Suprapubic skin (tissue), 4 donors: ENCODE data around the gene CTH. TPM values are rescaled to one million over a fixed set of nuclear protein-coding genes. Genes with fewer than 3 reads are reported as not detected.
"Not testable (repeated sequence)": the region's sequence is repeated elsewhere in the genome, so short reads cannot be mapped to it uniquely, and the experiment has no call there.

Source experiments
- DNase-seq, 2 donors: peaks; one replicate each; pipeline ENCODE4 v3.0.0-alpha.2; 2019; ENCODE audit warnings: low spot score in 2 of 2
- H3K27ac ChIP-seq: fragments of 200-600 bp; sonication (generic); one replicate; pipeline ENCODE4 v1.5.1; 2019
- H3K27me3 ChIP-seq: fragments of 200-600 bp; sonication (generic); one replicate; pipeline ENCODE4 v1.5.1; 2019
- H3K36me3 ChIP-seq: fragments of 200-600 bp; sonication (generic); one replicate; pipeline ENCODE4 v1.5.1; 2019
- H3K4me1 ChIP-seq: fragments of 200-600 bp; sonication (generic); one replicate; pipeline ENCODE4 v1.5.1; 2019
- H3K4me3 ChIP-seq: fragments of 200-600 bp; sonication (generic); one replicate; pipeline ENCODE4 v1.5.1; 2019; ENCODE audit warnings: mild to moderate bottlenecking
- H3K9me3 ChIP-seq: fragments of 200-600 bp; sonication (generic); one replicate; pipeline ENCODE4 v1.5.1; 2019
- EP300 ChIP-seq: sonication (generic); formaldehyde crosslinking; IDR thresholded peaks from one replicate; pipeline ENCODE4 v1.6.1; 2017; ENCODE audit warnings: antibody characterized with exemption
- POLR2A ChIP-seq, 2 donors: fragments of 450-650 bp; IDR thresholded peaks; one replicate each; pipeline ENCODE4 v1.6.1; 2017; ENCODE audit warnings: antibody characterized with exemption in 2 of 2, mild to moderate bottlenecking in 2 of 2, moderate library complexity in 2 of 2
- POLR2AphosphoS5 ChIP-seq, 3 donors: sonication (generic); formaldehyde crosslinking; IDR thresholded peaks; one replicate each; pipeline ENCODE4 v1.6.1; 2017; ENCODE audit warnings: antibody characterized with exemption in 3 of 3
- whole genome bisulfite sequencing: methylation state at CpG from one replicate; pipeline ENCODE4 v1.1.5; 2018; 5-methylcytosine and 5-hydroxymethylcytosine counted together
- total RNA-seq, 4 donors: library from RNA; depleted of rRNA; stranded (reverse); fragments of >200 nt; gene quantifications; one replicate each; pipeline ENCODE4 v1.1.0, GENCODE V29; 2016
- TF ChIP-seq, protein P1 (sequence below), 2 donors: fragments of 200-600 bp in 1 of 2; fragments of 450-650 bp in 1 of 2; sonication (generic) in 1 of 2; IDR thresholded peaks; one replicate each; pipeline ENCODE4 v1.5.1; 2016 to 2019; ENCODE audit warnings: antibody characterized with exemption in 2 of 2, mild to moderate bottlenecking in 1 of 2, moderate library complexity in 1 of 2

CTH gene
- total RNA-seq, 4 donors from 2014 or later = 0.89 to 3.9 (median 2.2) TPM

DNA sequence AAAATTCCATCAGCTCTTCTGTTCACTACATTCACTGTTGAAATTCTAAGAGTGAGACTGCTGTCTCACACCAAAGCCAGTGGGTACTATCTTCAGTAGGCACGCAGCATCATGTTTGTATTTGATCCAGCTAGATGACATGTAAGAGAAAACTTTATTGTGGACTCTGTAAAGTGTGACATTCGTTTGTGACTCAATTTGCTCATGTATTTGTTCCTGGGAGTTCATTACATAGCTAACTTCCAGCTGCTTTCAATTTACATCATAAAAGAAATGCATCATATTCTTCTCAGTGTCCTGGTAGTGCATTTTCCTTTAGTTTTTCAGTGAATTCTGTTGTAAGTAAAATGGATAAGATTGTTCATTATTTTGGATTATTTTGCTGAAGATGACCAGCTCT lies 31.4 kb downstream of the CTH start:
- no peaks in the 10 kb centered on the region for H3K27me3 ChIP-seq
- peaks cover 4% of the 10 kb centered on the region for H3K4me1 ChIP-seq
- DNase-seq = no peak
- no peak overlapping the region for H3K4me3 ChIP-seq
- 64% methylated on average over 2 of the region's 2 CpGs for WGBS
- no peak overlapping the region for H3K27ac ChIP-seq
- no peaks in the 10 kb centered on the region for H3K9me3 ChIP-seq
- H3K36me3 ChIP-seq = peaks cover 3% of the 10 kb centered on the region
- TF ChIP-seq, protein P1, sequence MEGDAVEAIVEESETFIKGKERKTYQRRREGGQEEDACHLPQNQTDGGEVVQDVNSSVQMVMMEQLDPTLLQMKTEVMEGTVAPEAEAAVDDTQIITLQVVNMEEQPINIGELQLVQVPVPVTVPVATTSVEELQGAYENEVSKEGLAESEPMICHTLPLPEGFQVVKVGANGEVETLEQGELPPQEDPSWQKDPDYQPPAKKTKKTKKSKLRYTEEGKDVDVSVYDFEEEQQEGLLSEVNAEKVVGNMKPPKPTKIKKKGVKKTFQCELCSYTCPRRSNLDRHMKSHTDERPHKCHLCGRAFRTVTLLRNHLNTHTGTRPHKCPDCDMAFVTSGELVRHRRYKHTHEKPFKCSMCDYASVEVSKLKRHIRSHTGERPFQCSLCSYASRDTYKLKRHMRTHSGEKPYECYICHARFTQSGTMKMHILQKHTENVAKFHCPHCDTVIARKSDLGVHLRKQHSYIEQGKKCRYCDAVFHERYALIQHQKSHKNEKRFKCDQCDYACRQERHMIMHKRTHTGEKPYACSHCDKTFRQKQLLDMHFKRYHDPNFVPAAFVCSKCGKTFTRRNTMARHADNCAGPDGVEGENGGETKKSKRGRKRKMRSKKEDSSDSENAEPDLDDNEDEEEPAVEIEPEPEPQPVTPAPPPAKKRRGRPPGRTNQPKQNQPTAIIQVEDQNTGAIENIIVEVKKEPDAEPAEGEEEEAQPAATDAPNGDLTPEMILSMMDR (IDR thresholded peaks at IDR 0.05) = no peak
- TF ChIP-seq EP300 (no peak), POLR2AphosphoS5 (IDR thresholded peaks at IDR 0.05) (no peak), POLR2A (IDR thresholded peaks at IDR 0.05) (no peak)

DNA sequence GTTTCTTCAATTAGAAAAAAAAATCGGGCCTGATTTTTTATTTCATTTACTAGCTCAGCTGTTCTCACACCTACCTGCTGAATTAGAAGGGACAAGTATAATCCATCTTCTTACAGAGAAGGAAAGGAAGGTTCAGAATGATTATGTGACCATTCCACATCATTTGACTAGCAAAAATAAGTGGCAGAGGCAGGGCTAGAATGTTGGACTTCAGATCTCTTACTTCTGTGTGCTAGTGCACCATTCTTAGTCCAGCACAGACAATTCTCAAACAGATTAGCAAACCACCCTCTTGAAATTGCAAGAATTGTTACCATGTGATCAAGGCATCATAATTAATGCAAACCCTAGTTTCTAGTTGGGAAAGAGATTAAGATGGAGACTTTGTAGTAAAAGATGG lies 32.7 kb downstream of the CTH start:
- 51% methylated on average over 1 of the region's 1 CpG for WGBS
- H3K27ac ChIP-seq = no peak overlapping the region
- H3K4me1 ChIP-seq = peaks cover 4% of the 10 kb centered on the region
- no peaks in the 10 kb centered on the region for H3K27me3 ChIP-seq
- no peak for DNase-seq
- peaks cover 3% of the 10 kb centered on the region for H3K36me3 ChIP-seq
- TF ChIP-seq, protein P1 (IDR thresholded peaks at IDR 0.05) = no peak
- no peak for TF ChIP-seq EP300
- TF ChIP-seq POLR2A (IDR thresholded peaks at IDR 0.05) = no peak
- no peak for TF ChIP-seq POLR2AphosphoS5 (IDR thresholded peaks at IDR 0.05)
- H3K4me3 ChIP-seq = no peak overlapping the region
- H3K9me3 ChIP-seq = no peaks in the 10 kb centered on the region

DNA sequence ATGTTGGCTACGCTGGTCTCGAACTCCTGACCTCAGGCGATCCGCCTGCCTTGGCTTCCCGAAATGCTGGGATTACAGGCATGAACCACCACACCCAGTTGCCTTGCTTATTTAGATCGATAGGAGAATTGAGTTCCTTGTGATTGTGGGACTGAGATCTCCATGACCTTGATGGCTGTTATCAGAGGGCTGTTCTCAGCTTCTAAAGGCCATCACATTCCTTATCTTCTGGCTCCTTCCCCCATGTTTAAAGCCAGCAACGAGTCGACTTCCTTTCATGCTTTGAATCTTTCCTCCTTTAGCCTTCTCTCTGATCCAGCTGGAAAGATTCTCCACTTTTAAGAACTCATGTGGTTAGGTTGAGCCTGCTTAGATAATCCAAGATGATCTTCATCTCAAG lies 38.0 kb downstream of the CTH start:
- no peaks in the 10 kb centered on the region for H3K36me3 ChIP-seq
- no peak for DNase-seq
- 92% methylated on average over 8 of the region's 8 CpGs for WGBS
- no peaks in the 10 kb centered on the region for H3K27me3 ChIP-seq
- no peaks in the 10 kb centered on the region for H3K9me3 ChIP-seq
- no peak for TF ChIP-seq EP300
- TF ChIP-seq, protein P1 (IDR thresholded peaks at IDR 0.05) = no peak
- TF ChIP-seq POLR2AphosphoS5 (IDR thresholded peaks at IDR 0.05) = no peak
- no peak for TF ChIP-seq POLR2A (IDR thresholded peaks at IDR 0.05)
- H3K4me3 ChIP-seq = no peak overlapping the region
- H3K27ac ChIP-seq = no peak overlapping the region
- H3K4me1 ChIP-seq = no peaks in the 10 kb centered on the region

DNA sequence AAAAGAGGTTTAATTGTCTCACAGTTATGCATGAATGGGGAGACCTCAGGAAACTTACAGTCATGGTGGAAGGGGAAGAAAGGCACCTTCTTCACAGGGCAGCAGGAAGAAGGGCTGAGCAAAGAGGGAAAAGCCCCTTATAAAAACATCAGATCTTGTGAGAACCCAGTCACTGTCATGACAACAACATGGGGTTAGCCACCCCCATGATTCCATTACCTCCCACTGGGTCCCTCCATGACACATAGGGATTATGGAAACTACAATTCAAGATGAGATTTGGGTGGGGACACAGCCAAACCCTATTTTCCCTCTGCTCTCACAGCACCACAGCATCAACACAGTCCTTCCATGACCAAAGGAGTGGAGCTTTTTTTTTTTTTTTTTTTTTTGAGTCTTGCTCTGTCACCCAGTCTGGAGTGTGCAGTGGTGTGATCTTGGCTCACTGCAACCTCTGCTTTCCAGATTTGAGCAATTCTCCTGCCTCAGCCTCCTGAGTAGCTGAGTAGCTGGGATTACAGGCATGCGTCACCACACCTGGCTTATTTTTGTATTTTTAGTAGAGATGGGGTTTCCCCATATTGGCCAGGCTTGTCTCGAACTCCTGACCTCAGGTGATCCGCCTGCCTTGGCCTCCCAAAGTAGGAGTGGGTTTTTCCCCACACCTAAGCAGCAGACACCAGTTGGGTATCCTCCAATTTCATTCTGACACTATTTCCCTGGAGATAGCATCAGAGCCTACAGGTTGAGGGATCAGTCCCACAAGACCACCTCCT lies 41.3 kb downstream of the CTH start:
- WGBS = 90% methylated on average over 3 of the region's 3 CpGs
- H3K27ac ChIP-seq, H3K4me1 ChIP-seq, H3K9me3 ChIP-seq, DNase-seq, H3K36me3 ChIP-seq, H3K27me3 ChIP-seq, H3K4me3 ChIP-seq: not testable (repeated sequence)

DNA sequence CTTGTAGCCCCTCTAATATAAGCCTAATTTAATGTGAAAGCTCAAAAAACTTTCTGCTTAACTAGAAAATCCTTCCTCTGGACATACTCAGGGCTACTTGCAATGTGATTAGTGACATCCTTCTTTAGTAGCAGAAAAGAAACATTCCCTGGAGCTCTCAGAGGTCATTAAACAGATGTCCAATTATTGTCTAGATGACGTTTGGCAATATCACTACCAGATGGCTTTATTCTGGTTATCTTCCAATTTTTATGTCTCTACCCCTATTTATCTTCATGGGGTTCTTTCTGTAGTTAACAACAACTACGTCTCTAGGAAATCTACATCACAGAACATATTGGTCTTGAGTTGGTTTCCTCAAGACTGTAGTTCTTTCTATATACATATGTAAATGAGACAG lies 44.2 kb downstream of the CTH start:
- H3K4me3 ChIP-seq = no peak overlapping the region
- WGBS = 63% methylated on average over 2 of the region's 2 CpGs
- H3K4me1 ChIP-seq = no peaks in the 10 kb centered on the region
- H3K36me3 ChIP-seq = no peaks in the 10 kb centered on the region
- TF ChIP-seq, protein P1 (IDR thresholded peaks at IDR 0.05) = no peak
- H3K27ac ChIP-seq = no peak overlapping the region
- H3K9me3 ChIP-seq = no peaks in the 10 kb centered on the region
- no peak for DNase-seq
- no peaks in the 10 kb centered on the region for H3K27me3 ChIP-seq

DNA sequence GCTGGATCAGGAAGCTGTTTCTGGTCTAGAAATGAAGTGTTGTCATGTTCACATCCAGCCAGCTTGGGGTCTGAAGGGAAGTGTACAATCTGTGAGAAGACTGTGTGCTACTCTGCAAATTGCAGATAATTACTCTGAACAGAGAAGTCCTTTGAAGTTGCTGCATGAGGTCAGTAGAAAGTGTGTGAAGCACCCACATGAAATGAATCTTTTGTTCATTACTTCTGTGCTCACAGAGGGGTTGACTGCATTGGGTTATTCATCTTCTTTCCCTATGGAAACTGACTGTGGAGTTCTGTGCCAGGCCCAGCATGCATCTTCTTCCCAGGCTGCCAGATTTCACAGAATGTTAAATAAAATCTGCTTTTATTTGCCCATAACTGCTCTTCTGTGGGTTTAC lies 47.1 kb downstream of the CTH start:
- Histone ChIP-seq H3K9me3 (no peaks in the 10 kb centered on the region), H3K27ac (no peak overlapping the region), H3K36me3 (no peaks in the 10 kb centered on the region), H3K4me1 (no peaks in the 10 kb centered on the region), H3K4me3 (no peak overlapping the region), H3K27me3 (no peaks in the 10 kb centered on the region)
- DNase-seq = no peak
- TF ChIP-seq, protein P1 (IDR thresholded peaks at IDR 0.05) = no peak
- TF ChIP-seq POLR2AphosphoS5 (IDR thresholded peaks at IDR 0.05) = no peak
- no peak for TF ChIP-seq EP300
- TF ChIP-seq POLR2A (IDR thresholded peaks at IDR 0.05) = no peak
